Measurements from ENCODE around the gene REEP3. TPM values are rescaled to one million over a fixed set of nuclear protein-coding genes. Genes with fewer than 3 reads are reported as not detected.
"Not testable (repeated sequence)": the region's sequence is repeated elsewhere in the genome, so short reads cannot be mapped to it uniquely, and the experiment has no call there.

Gene REEP3
- polyA plus RNA-seq, 1 experiment = 8.3 TPM

DNA sequence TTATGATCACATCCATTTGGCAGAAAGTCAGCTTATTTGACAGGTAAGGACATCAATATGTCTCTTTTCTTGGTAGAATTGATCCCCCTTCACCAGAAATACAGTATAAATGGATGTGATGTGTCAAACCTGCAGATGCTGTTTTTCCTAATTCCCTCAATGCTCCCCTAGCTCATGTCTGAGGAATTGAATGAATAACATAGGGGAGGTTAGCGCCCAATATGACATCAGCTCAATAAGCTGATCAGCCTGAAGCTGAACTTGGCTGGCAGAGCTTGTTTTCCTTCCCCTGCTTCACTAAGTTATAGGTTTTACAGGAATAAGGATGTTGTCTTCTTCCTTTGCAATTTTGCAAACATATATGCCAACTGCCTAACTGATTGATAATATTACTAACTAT, 132.5 kb downstream of the REEP3 start:
- ChIA-PET POLR2A (no interaction called here), CTCF (no interaction called here)
- no peaks in the 10 kb centered on the region for H3K27me3 ChIP-seq (ENCODE audit: control insufficient read depth, insufficient read depth, low read length)
- no peak for DNase-seq (ENCODE audit: low read depth)
- no peak overlapping the region for H3K4me3 ChIP-seq (ENCODE audit: low read depth, low read length)
- TF ChIP-seq, protein P1, sequence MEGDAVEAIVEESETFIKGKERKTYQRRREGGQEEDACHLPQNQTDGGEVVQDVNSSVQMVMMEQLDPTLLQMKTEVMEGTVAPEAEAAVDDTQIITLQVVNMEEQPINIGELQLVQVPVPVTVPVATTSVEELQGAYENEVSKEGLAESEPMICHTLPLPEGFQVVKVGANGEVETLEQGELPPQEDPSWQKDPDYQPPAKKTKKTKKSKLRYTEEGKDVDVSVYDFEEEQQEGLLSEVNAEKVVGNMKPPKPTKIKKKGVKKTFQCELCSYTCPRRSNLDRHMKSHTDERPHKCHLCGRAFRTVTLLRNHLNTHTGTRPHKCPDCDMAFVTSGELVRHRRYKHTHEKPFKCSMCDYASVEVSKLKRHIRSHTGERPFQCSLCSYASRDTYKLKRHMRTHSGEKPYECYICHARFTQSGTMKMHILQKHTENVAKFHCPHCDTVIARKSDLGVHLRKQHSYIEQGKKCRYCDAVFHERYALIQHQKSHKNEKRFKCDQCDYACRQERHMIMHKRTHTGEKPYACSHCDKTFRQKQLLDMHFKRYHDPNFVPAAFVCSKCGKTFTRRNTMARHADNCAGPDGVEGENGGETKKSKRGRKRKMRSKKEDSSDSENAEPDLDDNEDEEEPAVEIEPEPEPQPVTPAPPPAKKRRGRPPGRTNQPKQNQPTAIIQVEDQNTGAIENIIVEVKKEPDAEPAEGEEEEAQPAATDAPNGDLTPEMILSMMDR (IDR thresholded peaks at IDR 0.05; ENCODE audit: insufficient read depth, low read depth, low read length) = no peak
- H3K36me3 ChIP-seq (ENCODE audit: control insufficient read depth, insufficient read depth, low read length) = no peaks in the 10 kb centered on the region

DNA sequence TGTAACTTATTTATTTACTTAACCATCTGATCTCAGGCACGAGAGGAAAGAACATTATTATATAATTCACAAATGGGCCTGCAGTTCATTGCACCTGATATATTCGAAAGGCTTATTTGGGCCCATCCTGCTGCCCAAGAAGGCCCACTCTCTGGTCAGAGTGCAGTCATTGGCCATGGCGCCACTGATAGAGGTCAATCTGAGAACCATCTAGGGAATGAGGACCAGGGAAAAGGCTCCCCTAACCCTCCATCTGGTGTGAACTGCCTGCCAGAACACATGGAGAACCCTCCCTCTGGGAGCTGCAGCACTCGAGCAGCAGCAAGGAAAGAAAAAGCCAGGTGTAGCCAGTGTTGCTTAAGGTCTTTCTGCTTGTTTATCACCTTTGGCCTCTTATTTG, 136.6 kb downstream of the REEP3 start:
- H3K27me3 ChIP-seq (ENCODE audit: control insufficient read depth, insufficient read depth, low read length) = no peaks in the 10 kb centered on the region
- H3K4me3 ChIP-seq (ENCODE audit: low read depth, low read length) = no peak overlapping the region
- H3K36me3 ChIP-seq (ENCODE audit: control insufficient read depth, insufficient read depth, low read length) = no peaks in the 10 kb centered on the region
- TF ChIP-seq, protein P1 (IDR thresholded peaks at IDR 0.05; ENCODE audit: insufficient read depth, low read depth, low read length) = no peak
- CTCF ChIA-PET = no interaction called here
- DNase-seq (ENCODE audit: low read depth) = no peak
- POLR2A ChIA-PET = no interaction called here

DNA sequence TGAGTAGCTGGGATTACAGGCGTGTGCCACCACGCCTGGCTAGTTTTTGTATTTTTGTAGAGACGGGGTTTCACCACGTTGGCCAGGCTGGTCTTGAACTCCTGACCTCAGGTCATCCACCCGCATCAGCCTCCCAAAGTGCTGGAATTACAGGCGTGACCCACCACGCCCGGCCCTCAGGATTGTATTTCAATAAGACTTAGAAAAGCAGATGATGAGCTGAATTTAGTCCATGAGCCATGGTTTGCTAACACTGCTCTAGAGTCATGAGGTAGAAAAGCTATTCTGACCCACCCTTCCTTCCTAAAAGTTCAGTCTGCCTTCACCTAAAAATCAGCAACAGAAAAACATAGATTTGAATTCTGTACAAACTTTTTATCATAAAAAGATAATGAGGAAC, 139.7 kb downstream of the REEP3 start:
- H3K4me3 ChIP-seq (ENCODE audit: low read depth, low read length); H3K36me3 ChIP-seq (ENCODE audit: control insufficient read depth, insufficient read depth, low read length); POLR2A ChIA-PET; DNase-seq (ENCODE audit: low read depth); H3K27me3 ChIP-seq (ENCODE audit: control insufficient read depth, insufficient read depth, low read length): not testable (repeated sequence)
- CTCF ChIA-PET = interaction anchor here (1.2 kb wide), 2 partner anchors 28 to 494 kb away, joined by 3 to 8 read pairs; no protein-coding TSS in a partner anchor

DNA sequence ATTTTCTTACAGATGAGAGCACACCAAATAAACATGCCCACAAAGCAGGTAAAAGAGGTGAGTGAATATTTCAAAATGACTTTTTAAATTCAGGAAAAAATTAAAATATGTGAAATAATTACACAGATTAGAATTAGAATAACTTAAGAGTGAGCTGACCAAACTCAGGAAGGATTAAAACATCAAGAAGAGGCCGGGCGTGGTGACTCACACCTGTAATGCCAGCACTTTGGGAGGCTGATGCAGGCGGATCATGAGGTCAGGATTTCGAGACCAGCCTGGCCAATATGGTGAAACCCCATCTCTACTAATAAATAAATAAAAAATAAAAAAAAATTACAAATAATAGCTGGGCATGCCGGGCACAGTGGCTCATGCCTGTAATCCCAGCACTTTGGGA, 140.1 kb downstream of the REEP3 start:
- H3K27me3 ChIP-seq (ENCODE audit: control insufficient read depth, insufficient read depth, low read length) = no peaks in the 10 kb centered on the region
- no peaks in the 10 kb centered on the region for H3K36me3 ChIP-seq (ENCODE audit: control insufficient read depth, insufficient read depth, low read length)
- POLR2A ChIA-PET = no interaction called here
- TF ChIP-seq, protein P1 (IDR thresholded peaks at IDR 0.05; ENCODE audit: insufficient read depth, low read depth, low read length) = no peak
- DNase-seq (ENCODE audit: low read depth) = no peak
- H3K4me3 ChIP-seq (ENCODE audit: low read depth, low read length) = no peak overlapping the region
- CTCF ChIA-PET = interaction anchor here (1.2 kb wide), 2 partner anchors 28 to 495 kb away, joined by 3 to 8 read pairs; no protein-coding TSS in a partner anchor

DNA sequence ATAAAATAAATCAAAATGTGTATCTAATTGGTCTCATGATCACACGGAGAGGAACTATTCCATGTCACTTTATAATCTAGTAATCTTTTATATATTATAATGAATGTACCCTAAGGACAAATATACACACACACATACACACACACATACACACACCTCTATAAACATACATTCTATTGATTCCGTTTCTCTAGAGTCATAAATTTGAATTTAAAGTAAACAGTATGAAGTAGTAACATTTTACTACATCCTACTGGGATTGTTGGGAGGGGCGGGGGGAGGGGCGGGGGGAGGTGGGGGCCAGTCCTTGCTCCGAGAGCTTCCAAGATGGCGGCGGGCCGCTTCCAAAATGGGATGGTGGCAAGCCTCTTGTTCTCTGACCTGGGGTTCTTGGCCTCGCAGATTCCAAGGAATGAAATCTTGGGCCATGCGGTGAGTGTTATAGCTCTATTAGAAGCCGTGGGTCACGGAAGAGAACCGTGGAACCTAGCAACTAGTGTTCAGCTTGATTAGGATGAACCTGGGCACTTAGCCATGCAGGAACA, 143.2 kb downstream of the REEP3 start:
- H3K27me3 ChIP-seq (ENCODE audit: control insufficient read depth, insufficient read depth, low read length) = no peaks in the 10 kb centered on the region
- H3K36me3 ChIP-seq (ENCODE audit: control insufficient read depth, insufficient read depth, low read length) = no peaks in the 10 kb centered on the region
- CTCF ChIA-PET = interaction anchor here (1.1 to 1.8 kb wide), 3 partner anchors 36 to 497 kb away, joined by 3 read pairs; no protein-coding TSS in a partner anchor
- no peak for DNase-seq (ENCODE audit: low read depth)
- TF ChIP-seq, protein P1 (IDR thresholded peaks at IDR 0.05; ENCODE audit: insufficient read depth, low read depth, low read length) = no peak
- POLR2A ChIA-PET = no interaction called here
- H3K4me3 ChIP-seq (ENCODE audit: low read depth, low read length) = no peak overlapping the region

DNA sequence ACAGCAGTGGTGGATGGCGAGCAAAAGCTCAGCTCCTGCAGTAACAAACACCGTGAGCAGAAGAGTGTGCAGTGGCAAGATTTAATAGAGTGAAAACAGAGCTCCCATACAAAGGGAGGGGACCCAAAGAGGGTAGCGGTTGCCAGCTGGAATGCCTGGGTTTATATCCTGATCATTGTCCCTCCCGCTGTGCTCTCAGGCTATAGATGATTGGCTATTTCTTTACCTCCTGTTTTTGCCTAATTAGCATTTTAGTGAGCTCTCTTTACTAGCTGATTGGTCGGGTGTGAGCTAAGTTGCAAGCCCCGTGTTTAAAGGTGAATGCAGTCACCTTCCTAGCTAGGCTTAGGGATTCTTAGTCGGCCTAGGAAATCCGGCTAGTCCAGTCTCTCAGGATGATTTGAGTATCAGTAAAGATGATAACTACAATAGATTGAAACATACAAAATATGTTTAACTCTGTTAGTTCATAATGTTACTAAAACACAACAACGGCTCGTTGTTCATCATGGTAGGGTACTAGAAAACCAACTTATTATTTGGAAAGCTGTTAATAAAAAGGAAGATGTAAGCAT, 143.9 kb downstream of the REEP3 start:
- H3K4me3 ChIP-seq (ENCODE audit: low read depth, low read length); POLR2A ChIA-PET; DNase-seq (ENCODE audit: low read depth); H3K27me3 ChIP-seq (ENCODE audit: control insufficient read depth, insufficient read depth, low read length); H3K36me3 ChIP-seq (ENCODE audit: control insufficient read depth, insufficient read depth, low read length): not testable (repeated sequence)
- CTCF ChIA-PET = interaction anchor here (0.6 to 1.8 kb wide), 4 partner anchors 10 to 498 kb away, joined by 3 to 4 read pairs (median 3); no protein-coding TSS in a partner anchor
